GM15510 (cell line): Measurements from ENCODE around the gene CRADD.

Experiments
- POLR2A ChIP-seq: IDR thresholded peaks from 3 replicates; pipeline ENCODE4 v1.6.1; 2011; ENCODE audit warnings: borderline replicate concordance; ENCODE audit not compliant: insufficient read length; ENCODE audit errors: extremely low read depth

Gene CRADD

DNA sequence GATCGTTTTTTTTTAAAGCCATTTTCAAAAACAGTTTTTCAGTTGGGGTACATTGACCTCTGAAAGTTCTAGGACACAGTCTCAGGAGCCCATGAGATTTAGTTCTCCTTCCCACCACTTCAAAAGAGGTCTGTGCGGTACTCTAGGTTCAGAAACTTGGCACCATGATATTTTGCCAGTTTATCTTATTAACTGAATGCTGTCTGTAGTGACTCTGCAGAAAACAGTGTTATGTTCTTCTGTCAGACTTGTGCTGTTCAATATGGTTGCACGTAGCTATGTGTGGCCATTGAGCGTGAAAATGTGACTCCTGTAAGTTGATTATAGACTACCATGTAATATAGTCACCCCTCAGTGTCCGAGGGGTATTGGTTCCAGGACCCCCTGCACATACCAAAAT, 35.9 kb downstream of the CRADD start:
- TF ChIP-seq POLR2A, result no peak

DNA sequence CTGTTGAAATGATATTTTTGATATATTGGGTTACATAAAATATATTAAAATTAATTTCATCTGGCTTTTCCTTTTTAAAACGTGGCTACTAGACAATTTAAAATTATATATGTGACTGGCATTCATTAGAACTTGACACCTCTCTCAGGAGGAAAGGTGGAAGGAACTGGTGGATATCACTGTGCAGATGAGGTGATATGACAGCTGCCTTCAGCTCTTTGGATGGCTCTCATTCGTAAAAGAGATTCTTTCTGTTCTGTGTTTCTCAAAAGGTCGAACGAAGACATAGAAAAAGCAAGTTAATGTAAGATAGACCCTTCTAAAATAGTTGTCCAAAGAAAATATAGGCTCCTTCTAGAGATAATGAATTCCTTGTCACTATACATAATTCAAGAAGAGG, 36.6 kb downstream of the CRADD start:
- no peak for TF ChIP-seq POLR2A

DNA sequence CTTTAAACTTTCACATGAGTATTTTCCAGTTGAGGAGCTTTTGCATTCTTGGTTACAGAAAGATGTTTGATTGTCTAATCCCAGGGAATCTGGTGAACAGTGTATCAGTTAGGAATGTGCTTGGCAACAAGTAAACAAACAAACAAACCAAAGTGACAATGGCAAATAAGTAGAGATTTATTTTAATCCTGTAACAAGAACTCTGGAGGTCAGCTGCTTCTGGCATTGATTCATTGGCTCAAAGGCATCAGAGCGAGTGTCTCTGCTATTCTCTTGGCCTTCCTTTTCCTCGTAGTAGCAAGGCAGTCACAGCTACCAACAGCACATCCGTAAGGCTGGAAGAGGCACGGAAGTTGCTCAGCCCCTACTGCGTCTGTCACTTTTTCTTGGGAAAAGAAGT, 37.2 kb downstream of the CRADD start:
- TF ChIP-seq POLR2A, result no peak

DNA sequence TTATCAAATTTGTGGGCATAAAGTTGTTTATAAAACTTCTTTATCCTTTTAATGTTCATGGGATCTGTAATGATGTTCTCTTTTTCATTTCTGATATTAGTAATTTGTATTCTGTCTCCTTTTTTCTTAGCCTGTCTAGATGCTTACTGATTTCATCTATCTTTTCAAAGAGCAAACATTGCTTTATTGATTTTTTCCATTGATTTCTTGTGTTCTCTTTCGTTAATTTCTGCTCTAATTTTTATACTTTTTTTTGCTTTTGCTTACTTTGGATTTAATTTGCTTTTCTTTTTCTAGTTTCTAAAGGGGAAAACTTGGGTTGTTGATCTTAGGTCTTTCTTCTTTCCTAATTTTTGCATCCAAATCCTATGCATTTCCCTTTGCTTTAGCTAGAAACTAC, 42.5 kb downstream of the CRADD start:
- no peak for TF ChIP-seq POLR2A

DNA sequence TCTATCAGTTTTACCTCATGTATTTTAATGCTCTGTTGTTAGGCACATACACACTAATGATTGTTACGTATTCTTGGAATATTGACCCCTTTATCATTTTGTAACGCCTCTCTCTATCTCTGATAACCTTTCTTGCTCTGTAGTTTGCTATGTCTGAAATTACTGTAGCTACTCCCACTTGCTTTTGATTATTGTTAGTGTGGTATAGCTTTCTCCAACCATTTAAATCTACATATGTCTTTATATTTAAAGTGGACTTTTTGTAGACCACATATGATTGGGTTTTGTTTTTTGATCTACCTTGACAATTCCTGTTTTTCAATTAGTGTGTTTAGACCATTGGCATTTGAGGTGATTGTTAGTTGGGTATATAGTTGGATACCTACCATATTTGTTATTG, 43.4 kb downstream of the CRADD start:
- TF ChIP-seq POLR2A, result no peak

DNA sequence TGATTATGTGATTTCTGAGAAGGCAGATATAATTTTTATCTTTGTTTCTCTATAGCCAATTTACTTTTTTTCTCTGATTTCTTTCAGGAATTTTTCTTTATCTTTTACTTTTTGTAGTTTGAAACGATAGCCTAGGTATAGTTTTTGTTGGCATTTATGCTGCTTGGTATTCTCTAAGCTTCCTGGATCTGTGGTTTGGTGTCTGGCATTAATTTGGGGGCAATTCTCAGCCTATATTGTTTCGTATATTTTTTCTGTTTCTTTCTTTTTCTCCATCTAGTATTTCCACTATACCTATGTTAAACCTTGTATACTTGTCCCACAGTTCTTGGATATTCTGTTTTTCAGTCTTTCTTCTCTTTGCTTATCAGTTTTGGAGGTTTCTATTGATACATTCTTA, 45.0 kb downstream of the CRADD start:
- TF ChIP-seq POLR2A, result no peak

DNA sequence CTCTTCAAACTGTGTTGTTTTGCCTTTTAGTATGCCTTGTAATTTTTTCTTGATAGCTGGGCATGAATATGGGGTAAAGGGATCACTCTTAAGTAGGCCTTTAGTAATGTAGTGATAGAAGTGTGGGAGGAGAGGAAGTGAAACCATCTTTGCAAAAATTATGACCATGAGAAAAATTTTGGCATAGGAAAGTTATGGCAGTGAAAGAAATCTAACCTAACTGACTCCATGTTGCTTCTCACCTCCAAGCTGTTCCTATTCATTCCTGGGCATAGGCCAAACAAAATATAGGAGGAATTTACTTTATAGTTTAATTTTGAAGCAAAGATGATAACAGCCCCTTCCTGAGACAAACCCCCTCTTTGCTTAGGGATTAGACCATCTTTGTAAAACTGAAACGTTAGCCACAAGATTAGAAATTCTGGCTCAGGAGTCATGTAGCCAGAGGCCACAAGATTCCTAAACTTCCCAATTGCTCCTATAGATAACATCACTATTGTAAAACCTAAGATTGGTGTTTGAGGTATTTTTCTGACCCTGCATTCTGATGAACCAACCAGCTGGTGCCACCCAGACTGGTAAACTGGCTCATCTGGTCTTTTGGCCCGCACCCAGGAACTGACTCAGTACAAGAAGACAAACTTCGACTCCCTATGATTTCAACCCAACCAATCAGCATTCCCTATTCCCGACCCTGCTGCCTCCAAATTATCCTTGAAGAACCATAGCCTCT, 45.8 kb downstream of the CRADD start:
- TF ChIP-seq POLR2A, result no peak

DNA sequence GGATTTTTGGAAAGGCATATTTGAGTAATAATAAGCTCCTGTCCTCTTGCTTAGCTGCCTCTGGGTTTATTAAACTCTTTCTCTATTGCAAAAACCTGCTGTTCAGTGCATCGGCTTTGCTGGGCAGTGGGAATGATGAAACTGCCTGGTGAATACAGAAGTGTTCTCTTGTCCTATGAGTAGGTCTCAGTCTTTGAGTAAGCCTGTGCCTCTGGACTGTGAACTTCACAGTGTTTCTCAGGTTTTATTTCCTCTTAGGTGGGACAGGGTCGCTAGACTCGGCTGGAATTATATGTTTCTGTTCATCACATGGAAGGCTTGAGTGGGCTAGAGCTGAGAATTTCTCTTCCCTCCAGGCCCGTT, 46.4 kb downstream of the CRADD start:
- TF ChIP-seq POLR2A, result no peak

DNA sequence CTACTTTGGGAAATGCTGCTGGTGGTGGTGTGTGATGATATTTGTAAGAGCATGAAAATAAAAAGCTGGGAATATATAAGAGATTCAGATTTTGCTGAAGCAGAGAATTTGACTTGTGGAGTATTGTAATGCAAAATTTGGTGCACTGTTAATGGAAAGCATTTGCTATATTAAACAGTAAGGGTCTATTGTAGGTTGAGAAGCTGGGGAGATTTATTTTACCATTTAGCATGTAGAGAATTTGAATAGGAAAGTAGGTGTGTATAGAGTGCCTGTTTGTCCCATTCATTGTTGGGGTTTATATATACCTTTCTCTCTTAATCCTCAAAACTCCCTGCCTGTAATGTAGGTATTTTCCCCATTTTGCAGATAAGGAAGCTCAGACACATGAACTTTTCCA, 48.4 kb downstream of the CRADD start:
- no peak for TF ChIP-seq POLR2A

DNA sequence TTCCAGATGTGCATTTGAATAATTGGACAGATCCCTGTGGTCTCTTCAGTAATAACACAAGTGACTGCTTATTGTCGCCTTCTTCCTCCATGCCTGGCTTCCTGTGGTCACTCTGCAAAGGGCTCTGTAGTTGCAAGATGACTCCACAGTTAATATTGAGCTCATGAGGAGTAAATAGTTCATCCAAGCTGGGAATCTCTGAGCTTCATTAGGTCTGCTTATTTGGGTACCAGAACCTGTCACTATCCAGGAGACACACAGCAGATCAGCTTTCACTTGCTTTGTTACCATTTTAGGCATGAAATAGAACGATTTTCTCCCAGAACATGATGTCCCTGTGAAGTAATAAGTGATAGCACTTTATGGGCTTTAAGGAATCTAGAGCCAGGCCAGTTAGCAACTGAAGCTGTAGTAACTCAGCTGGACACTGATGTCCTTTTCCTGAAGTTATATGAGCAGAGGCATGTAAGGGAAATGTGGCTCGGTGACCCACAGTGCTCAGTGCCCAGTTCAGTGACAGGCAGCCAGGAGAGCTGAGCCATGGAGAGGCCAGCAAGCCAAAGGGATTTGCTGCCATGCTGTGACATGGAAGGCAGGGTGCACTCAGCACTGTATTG, 50.1 kb downstream of the CRADD start:
- TF ChIP-seq POLR2A, result no peak

DNA sequence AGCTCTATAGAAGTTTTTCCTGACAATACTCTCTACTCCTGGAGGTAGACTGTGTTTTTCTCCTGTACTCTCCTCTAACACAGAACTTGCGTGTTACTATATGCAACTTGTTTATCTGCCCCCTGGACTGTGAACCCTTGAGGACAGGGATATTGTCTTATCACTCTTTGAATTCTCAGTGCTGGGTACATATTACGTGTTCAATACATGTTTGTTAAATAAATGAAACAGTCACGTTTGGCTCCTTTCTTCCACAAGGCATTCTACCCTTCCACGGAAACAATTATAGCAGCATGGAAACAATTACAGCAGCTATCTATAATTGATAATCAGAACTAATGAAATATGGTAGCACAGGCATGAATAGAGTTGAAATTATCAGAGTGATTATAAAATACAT, 50.7 kb downstream of the CRADD start:
- no peak for TF ChIP-seq POLR2A

DNA sequence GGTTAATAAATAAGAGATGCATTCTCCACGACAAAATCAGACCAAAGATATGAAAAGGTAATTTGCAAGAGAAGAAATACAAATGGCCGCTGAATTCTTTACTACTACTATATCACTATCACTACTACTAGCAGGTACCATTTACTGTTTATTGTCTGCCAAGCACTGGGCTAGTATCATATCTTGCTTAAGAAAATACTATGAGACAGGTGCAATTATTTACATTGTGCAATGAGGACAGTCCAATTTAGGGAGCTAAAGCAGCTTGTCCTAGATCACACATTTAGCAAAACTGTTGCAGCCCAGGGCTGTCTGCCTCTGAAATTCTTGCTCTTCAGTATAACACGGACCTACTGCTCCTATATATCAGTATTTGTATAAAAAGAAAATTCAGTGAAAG, 52.8 kb downstream of the CRADD start:
- TF ChIP-seq POLR2A, result no peak

DNA sequence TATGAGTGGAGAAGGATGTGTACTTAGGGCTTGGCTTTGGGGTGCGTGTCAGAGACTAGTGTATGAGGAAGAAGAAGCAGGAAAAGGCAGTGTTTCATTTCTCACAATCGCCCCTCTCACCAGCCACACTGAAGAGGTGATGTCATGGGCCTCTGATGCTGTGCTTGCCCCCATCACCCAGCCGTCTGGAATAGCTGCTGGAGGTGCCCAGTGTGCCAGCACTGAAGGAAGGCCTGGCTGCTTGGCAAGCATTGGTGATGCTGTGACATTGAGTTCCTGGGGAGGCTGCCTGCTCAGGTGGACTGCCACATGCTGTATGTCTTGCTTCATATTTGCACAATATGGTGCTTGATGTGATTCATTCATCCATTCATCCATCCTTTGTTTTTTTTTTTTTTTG, 56.2 kb downstream of the CRADD start:
- no peak for TF ChIP-seq POLR2A

DNA sequence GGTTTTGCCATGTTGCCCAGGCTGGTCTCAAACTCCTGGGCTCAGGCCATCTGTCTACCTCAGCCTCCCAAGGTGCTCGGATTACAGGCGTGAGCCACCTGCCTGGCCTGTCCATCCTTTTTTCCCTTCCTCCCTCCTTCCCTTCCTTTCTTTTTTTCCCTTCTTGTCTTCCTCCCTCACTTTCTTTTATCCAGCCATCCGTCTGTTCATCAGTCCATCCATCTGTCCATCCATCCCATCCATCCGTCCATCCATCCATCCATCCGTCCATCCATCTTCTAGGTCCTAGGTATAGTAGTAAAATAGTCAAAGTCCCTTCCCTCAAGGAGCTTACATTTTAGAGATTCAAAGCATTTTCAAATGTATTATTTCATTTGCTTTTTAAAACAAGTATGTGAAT, 56.8 kb downstream of the CRADD start:
- no peak for TF ChIP-seq POLR2A

DNA sequence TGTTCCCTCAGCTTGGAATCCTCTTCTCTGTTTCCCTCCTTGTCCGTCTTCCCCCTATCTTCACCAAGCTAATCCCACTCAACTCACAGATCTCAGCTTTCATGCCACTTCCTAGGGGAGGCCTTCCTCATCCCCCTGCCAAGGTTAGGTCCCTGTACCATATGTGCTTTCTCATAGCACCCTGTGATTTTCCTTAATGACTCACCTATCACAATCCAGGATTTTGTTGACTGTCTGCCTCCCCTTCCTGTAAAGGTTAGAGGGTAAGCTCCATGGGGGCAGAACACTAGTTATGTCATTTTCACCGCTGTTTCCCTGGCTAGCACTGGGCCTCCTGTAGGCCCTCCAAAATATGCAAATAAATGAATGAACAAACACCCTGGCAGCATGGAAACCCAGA, 57.6 kb downstream of the CRADD start:
- TF ChIP-seq POLR2A, result no peak

DNA sequence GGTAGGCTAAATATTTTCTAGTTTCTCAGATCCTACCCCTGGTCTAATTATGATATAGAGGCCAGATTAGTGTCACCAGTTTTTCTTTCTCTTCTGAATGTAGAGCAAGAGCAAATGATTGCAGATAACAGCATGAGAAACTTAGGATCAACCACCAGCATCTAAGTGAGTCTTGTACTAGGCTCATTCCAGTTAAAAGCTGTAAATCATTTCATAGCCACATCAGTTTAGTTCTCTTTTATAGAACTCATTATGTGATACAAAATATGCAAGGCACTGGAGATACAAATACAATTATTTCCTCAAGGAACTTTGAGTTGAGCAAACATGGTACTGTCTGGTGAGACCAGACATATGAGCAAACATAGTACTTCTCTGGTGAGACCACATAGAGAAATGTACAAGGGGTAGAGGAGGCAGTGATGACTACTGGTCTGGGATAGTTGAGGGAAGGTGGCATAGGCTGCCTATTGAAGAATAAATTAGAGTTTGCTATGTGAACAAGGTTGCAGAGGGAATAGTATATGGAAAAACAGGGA, 59.5 kb downstream of the CRADD start:
- no peak for TF ChIP-seq POLR2A
